ENCODE results near the gene PLA2G1B.
A peak's percentile ranks its signal among the peaks of the same experiment; 100 is the strongest.

Gene PLA2G1B

DNA sequence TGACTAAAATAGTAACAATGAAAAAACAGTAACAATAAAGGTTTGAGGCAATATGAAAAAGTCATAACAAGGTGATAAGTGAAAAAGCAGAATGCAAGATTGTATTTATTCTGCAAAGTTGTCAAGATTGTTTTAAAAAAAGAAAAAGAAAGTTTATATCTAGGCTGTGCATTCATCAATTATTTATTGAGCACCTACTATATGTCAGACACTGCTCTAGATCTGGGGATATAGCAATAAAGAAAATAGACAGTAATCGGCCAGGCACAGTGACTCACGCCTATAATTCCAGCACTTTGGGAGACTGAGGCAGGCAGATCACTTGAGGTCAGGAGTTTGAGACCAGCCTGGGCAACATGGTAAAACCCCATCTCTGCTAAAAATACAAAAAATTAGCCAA, 3.8 kb downstream of the PLA2G1B start:
- DNase-seq (ENCODE audit: low read depth): no peak

DNA sequence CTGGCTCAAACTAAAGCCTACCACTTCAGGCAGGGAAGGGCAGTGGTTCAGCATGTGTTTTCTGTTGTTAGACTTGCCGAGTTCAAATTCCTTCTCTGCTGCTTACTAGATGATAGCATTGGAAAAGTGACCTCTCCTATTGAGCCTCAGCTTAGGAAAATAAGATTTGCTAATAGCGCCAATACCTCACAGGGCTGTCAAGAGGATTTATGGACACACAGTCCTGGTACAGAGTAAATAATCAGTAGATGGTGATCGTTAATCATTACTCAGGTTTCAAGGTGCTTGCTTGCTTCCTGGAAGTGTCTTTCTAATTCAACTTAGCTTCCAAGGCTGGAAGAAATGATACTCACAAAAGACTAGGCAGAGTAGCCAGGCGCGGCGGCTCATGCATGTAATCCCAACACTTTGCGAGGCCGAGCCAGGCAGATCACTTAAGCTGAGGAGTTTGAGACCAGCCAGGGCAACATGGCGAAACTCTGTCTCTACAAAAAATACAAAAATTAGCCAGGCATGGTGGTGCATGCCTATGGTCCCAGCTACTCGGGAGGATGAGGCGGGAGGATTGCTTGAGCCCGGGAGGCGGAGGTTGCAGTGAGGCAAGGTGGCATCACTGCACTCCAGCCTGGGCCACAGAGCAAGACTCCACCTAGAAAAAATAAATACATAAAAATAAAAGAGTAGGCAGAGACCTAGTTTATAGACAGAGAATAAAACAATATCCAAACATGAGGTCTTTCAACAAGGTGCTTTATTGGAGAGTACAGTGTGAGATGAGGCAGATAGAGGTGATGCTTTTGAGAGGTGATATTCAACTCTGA, 6.0 kb downstream of the PLA2G1B start:
- no peak for DNase-seq (ENCODE audit: low read depth)

DNA sequence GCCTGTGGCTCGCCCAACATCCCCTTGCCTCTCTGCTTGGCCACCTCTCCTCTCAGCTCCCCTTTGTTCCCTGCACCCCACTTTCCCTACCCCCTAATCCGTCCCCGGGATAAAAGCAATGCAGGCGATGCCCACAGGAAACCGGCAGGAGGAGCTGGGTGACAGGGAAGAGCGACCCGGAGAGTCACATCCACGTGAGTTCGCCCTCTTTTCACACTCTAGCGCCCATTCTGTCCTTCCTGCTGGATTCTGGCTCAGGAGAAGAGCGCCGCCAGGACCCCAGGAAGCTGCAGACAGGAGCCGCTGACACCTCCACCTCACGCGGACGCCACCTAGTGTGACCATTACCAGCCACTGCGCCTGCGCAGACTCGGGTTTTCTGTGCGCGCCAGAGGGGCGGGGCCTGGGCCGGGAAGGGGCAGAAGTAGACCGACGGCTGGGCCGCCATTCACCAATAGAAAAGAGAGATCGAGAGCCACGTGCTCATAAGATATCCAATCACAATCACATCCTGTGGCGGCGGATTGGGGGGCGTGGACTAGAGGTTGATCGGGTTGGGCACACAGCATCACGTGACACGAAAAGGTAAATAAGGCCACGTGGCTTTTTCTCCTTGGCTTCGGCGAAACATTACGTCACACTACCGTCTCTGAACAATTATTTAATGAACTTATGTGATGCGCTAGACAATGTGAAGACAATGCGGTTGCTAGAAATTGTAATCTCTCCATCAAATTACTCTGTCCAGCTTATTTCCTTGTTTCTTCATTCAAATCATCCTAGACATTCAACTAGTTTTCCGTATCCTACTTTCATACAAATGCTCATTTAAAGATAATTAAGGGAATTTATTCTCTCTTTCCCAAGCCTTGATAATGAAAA, 10.1 kb downstream of the PLA2G1B start:
- peak; percentile 100 for DNase-seq (ENCODE audit: low read depth)

DNA sequence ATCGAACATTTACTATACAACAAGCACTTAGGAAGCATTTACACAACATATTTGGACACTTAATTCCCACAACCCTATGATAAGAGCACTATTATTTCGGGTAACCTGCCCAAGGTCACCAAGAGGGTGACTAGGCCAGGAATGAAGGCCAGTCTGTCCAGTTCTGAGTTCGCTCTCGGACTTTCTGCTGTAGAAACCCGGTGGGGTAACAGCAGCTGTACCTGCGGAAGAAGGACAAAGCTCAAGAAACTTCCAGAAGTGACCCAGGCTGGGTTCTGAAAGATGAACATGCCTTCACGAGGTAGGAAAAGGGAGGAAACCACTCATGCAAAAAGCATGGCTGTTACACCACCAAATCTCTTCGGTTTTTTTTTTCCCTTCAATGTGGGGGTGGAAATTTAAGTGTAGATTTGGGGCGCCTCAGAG, 10.8 kb downstream of the PLA2G1B start:
- no peak for DNase-seq (ENCODE audit: low read depth)

DNA sequence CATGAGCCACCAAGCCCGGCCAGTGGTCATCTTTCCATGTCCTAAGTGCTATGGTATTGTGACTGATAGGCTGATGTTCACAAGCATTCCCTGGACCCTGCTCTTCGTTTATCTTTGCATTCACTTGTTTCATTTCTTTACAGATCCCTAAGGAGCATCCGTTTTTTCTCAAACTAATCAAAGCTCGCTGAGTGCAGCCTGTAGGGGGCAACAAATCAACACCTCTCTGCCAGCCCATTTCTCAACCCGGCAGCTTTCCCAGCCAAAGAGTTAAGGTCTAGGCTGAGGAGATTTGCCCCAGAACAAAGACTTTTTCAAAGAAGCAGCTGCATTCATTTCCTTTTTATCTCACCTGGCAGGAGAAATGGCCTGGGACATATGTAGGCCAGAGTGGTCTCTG, 13.4 kb downstream of the PLA2G1B start:
- no peak for DNase-seq (ENCODE audit: low read depth)

DNA sequence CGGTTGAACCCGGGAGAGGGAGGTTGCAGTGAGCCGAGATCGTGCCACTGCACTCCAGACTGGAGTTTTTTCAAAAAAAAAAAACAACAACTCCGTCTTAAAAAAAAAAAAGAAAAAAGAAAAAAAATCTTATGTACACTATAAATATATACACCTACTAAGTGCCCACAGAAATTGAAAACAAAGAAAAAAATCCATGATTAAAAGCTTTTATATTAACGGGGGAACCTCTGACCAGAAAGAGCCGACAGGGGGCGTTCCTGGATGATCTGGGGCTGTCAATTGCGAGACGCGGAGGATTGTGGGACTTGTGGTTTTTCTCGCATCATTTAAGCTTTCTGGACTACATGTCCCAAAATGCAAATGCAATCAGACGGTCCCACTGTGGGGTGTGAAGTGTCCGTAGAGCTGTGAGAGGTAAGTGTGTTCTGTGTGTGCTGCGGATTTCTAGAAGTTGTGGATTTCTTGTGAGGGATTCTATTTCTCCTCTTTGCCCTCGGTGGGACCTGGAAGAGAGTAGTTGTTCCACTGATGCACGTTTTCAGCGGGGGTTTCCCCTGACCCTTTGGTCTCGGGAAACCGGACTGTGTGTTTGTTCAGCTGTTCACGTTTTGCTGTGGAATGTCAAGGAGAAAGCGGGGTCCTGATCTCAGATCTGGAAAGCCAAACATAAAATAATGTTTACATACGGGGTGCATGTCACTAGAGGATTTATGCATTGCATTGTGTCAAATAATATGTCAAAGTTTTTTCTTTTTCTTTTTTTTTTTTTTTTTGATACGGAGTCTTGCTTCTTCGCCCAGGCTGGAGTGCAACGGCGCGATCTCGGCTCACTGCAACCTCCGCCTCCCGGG, 25.4 kb downstream of the PLA2G1B start, which contains the start of gene SIRT4:
TSS of gene SIRT4 (plus strand) at position 360 of the 854 bp plus-strand sequence. CDS start 1,241 bp downstream, outside the sequence.
- peak; percentile 95 for DNase-seq (ENCODE audit: low read depth)

DNA sequence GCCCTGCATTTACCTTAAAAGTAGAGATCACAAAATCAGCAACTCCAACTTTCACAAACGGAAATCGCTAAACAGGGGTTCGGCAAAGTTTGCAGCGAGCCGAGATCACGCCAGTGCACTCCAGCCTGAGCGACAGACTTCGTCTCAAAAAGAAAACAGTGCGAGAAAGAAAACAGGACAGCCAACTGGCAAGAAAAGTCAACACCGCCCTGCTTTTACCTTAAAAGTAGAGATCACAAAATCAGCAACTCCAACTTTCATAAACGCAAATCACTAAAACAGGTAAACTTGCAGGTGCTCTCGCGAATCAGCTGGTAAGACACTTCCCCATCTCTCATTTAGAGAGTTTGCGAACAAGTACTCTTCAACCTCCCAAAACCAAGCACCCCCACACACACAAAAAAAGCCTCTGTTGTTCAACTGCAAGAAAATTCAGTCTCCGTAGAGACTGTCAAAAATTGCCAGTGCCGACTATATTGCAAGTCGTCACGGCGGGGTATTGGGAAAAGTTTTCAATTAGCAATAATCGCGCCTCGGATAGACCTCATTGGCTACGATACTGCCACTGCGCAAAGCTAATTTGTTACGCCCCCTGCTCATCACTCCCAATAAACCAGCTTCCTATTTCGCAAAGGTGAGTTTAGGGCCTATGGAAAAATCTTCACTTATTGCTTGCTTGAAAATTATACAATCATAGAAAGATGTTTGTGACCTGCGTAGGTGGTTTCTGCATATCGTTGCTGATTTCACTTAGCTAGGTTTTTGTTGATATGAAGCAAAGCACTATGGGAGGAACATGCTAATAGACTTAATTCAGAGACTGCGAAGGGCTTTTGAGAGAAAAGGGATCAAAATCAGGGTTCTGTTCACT, 34.7 kb downstream of the PLA2G1B start, which contains the start of gene RNU4-1:
TSS of gene RNU4-1 (minus strand) at position 577 of the 871 bp plus-strand sequence.
- peak; percentile 96 for DNase-seq (ENCODE audit: low read depth)

DNA sequence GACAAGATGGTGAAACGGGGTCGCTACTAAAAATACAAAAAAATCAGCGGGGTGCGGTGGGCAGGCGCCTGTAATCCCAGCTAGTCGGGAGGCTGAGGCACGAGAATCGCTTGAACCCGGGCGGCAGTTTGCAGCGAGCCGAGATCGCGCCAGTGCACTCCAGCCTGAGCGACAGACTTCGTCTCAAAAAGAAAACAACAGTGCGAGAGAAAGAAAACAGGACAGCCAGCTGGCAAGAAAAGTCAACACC, 35.2 kb downstream of the PLA2G1B start:
- DNase-seq (ENCODE audit: low read depth): no peak

DNA sequence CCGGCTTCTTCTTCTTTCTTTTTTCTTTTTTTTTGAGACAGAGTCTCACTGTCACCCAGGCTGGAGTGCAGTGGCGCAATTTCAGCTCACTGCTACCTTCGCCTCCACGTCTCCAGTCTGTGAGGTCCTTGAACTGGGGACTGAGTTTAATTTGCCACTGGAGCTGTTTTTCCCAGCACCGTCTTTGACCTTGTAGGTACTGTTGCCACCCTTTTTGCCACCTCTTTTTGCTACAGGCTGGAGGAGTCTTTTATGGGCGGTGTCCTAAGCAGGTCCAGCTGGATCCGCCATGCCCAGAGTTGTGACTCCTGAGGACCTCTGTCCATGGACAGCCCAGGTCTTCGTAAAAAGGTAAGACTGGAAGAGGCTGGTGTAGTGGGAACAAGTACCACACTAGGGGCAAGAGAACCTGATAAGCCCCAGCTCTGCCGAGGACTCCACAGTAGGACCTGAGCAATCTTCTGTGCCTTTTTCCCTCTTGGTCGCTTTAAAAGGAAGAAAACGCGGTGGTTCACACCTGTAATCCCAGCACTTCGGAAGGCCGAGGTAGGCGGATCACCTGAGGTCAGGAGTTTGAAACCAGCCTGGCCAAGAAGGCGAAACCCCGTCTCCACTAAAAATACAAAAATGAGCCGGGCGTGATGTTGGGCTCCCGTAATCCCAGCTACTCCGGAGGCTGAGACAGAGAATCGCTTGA, 36.8 kb downstream of the PLA2G1B start:
- DNase-seq (ENCODE audit: low read depth): no peak

DNA sequence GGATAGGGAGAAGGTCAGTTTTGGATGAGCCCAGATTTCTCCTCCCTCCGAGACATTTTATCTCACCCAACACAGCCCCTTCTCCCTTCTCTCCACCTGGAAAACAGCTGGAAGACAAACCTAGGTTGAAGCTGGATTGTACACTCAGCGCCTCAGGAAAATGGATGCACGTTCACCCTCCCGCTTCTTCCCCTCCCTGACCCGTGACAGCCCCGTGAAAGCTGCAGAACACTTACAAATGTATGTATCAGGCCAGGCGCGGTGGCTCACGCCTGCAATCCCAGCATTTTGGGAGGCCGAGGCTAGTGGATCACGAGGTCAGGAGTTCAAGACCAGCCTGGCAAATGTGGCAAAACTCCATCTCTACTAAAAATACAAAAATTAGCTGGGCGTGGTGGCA, 40.1 kb downstream of the PLA2G1B start:
- no peak for DNase-seq (ENCODE audit: low read depth)

DNA sequence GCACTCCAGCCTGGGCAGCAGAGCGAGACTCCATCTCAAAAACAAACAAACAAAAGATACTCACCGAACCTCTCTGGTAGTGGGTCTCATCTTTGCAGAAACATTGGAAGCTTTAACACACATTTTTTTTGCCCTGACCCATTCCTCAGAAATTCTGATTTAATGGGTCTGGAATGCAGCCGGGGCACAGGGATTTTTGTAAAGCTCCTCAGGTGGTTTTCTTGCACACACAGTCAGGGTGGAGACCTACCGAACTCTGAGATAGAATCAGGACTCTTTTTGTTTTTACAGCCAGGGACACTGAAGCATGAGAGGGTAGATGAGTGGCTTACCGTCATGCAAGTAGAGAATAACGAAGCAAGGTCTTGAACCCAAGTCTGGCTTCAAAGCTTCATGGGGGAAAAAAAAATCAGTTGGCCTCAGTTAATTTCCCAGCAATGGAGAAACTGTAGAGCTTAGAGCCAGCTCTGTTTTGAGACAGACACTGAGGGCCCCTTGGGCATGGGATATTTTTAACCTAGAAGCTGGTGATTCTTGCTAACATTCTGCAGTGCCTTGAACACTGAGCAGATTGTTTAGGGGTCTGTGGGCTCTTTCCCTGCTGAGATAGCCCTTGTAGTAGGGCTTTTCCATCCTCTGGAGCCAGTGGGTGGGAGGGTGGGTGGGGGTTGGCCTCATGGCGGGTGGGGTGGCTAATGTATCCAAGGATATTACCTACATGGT, 40.6 kb downstream of the PLA2G1B start:
- peak; percentile 36 for DNase-seq (ENCODE audit: low read depth)

DNA sequence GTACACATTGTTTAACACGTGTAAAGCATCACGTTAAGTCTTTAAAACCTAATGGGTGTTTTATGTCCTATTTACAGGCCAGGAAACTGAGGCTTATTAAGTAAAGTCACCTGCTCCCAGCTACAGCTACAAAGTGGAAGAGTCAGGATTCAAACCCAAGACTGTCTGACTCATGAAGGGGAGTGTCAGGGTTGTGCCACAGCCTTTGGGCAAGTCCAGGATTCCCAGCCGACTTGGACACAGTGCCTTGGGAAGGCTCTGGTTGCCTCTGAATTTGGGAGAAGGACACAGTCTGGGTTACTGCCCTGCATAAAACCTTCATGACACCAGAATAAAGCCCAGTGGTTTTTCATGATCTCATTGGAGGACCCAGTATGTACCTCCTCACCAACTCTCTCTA, 43.2 kb downstream of the PLA2G1B start:
- DNase-seq (ENCODE audit: low read depth): no peak

DNA sequence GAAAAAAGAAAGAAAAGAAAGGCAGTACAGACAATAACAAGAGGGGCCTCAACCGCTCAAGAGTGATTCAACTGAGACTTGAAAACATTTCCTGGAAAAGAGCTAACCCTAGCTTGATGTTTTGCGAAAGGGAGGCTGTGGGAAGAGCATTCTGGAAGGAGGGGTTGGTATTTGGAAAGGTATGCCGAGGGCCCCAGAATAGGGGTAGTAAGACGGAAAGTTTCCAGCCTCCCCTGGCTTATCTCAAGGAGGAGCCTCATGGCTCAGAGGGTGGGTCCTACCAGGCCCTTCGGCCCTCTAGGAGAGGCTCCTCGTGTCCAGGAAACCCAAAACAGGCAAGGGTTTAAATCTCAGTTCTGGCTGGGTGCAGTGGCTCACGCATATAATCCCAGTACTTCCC, 44.3 kb downstream of the PLA2G1B start:
- no peak for DNase-seq (ENCODE audit: low read depth)

DNA sequence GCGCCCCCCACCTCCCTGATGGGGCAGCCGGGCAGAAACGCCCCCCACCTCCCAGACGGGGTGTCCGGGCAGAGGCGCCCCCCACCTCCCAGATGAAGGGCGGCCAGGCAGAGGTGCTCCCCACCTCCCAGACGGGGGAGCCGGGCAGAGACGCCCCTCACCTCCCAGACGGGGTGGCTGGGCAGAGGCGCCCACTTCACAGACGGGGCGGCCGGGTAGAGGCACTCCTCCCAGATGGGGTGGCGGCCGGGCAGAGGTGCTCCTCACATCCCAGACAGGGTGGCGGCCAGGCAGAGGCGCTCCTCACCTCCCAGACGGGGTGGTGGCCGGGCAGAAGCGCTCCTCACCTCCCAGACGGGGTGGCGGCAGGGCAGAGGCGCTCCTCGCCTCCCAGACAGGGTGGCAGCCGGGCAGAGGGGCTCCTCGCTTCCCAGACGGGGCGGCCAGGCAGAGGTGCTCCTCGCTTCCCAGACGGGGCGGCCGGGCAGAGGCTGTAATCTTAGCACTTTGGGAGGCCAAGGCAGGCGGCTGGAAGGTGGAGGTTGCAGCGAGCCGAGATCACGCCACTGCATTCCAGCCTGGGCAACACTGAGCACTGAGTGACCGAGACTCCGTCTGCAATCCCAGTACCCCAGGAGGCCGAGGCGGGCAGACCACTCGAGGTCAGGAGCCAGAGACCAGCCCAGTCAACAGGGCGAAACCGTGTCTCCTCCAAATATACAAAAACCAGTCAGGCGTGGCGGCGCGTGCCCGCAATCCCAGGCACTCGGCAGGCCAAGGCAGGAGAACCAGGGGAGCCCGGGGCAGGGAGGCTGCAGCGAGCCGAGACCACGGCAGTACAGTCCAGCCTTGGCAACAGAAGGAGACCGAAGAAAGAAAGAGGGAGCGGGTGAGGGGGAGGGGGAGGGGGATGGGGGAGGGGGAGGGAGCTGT, 49.2 kb downstream of the PLA2G1B start:
- no peak for DNase-seq (ENCODE audit: low read depth)

DNA sequence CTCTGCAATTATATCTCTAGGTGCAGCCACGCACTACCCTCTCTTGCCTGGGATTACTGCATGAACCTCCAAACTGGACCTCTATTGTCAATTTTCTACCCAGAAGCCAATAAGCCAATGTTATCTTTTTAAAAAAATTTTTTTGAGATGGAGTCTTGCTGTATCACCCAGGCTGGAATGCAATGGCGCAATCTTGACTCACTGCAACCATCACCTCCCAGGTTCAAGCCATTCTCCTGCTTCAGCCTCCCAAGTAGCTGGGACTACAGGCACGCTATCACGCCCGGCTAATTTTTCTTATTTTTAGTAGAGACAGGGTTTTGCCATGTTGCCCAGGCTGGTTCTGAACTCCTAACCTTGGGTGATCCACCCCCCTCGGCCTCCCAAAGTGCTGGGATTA, 50.8 kb downstream of the PLA2G1B start:
- peak; percentile 72 for DNase-seq (ENCODE audit: low read depth)

Measured in EH (cell line).